ENCODE measurements around the gene VSTM4. TPM values are rescaled to one million over a fixed set of nuclear protein-coding genes. Genes with fewer than 3 reads are reported as not detected.

Gene VSTM4
- total and polyA plus RNA-seq, 2 experiments from 2014 or later = 0.21 to 0.66 TPM

DNA sequence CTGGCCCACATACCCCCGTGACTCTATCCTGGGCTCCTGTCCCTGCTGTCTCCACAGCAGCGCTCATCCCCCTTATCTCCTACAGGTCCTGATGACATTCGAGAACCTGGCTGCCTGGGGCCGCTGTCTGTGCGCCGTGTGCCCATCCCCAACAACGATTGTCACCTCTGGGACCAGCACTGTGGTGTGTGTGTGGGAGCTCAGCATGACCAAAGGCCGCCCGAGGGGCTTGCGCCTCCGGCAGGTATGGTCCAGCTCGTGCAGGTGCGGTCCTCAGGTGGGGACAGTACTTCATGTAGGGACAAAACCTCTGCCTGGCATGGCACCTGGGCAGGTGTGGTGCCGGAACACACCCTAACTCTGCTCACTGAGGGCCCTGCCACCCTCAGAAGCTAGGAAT, 145.3 kb downstream of the VSTM4 start (continued):
- TF ChIP-seq CTCF (conservative IDR thresholded peaks at IDR 0.05; ENCODE audit: low read depth in 2 of 2) (no peak), EZH2 (IDR thresholded peaks at IDR 0.05; ENCODE audit: low read depth, unreplicated experiment) (no peak), REST (IDR thresholded peaks at IDR 0.05; ENCODE audit: unreplicated experiment) (no peak)

GRCh38 chr10:48968036-48968435, 147.3 kb downstream of the VSTM4 start:
- Histone ChIP-seq H3K4me3 (no peak overlapping the region), H3K4me2 (no peak overlapping the region), H2AFZ (no peak overlapping the region), H3K79me2 (replicated peaks; ENCODE audit: insufficient read depth) (no peaks in the 10 kb centered on the region), H3K36me3 (ENCODE audit: insufficient read depth) (no peaks in the 10 kb centered on the region), H4K20me1 (replicated peaks; ENCODE audit: insufficient read depth) (no peaks in the 10 kb centered on the region), H3K27ac (ENCODE audit: low read depth) (no peak overlapping the region), H3F3A (replicated peaks; ENCODE audit: low read depth) (no peaks in the 10 kb centered on the region), H3K27me3 (ENCODE audit: insufficient read depth) (no peaks in the 10 kb centered on the region), H3K9me2 (ENCODE audit: insufficient read depth) (no peaks in the 10 kb centered on the region), H3K4me1 (ENCODE audit: insufficient read depth) (no peaks in the 10 kb centered on the region)
- Mint-ChIP-seq H3K27ac (no peak overlapping the region), H3K36me3 (ENCODE audit: low read depth) (no peaks in the 10 kb centered on the region), H3K9me3 (no peaks in the 10 kb centered on the region), H3K4me3 (no peak overlapping the region), H3K4me1 (no peaks in the 10 kb centered on the region), H3K27me3 (ENCODE audit: insufficient read depth, low read depth, poor library complexity) (peaks cover 4% of the 10 kb centered on the region)
- DNase-seq (ENCODE audit: low spot score) (no peak), ATAC-seq (no peak)
- no peak for TF ChIP-seq POLR2AphosphoS5 (IDR thresholded peaks at IDR 0.05; ENCODE audit: low read depth)
- TF ChIP-seq EZH2phosphoT487 (IDR thresholded peaks at IDR 0.05; ENCODE audit: unreplicated experiment) = no peak
- TF ChIP-seq ETS1 (IDR thresholded peaks at IDR 0.05) = no peak
- no peak for TF ChIP-seq ZNF114 (CRISPR knock-in tag; IDR thresholded peaks at IDR 0.05)
- no peak for TF ChIP-seq ZNF331 (CRISPR knock-in tag; IDR thresholded peaks at IDR 0.05; ENCODE audit: low read depth)
- no peak for TF ChIP-seq ZNF462 (CRISPR knock-in tag; IDR thresholded peaks at IDR 0.05)
- no peak for TF ChIP-seq EZH2 (IDR thresholded peaks at IDR 0.05; ENCODE audit: low read depth, unreplicated experiment)
- no peak for TF ChIP-seq STAT1 (IDR thresholded peaks at IDR 0.05; ENCODE audit: unreplicated experiment)

Data from GM23338 (cell line).